Erythroblast (primary cell): ENCODE results near the gene BLOC1S3.

Experiments
- GATA1 ChIP-seq: IDR thresholded peaks from 2 replicates; pipeline ENCODE4 v1.6.1; 2011; ENCODE audit warnings: low read depth, mild to moderate bottlenecking, control low read depth, low read length, moderate library complexity
- POLR2A ChIP-seq: IDR thresholded peaks from 2 replicates; pipeline ENCODE4 v1.6.1; 2011; ENCODE audit warnings: mild to moderate bottlenecking, low read length

DNA sequence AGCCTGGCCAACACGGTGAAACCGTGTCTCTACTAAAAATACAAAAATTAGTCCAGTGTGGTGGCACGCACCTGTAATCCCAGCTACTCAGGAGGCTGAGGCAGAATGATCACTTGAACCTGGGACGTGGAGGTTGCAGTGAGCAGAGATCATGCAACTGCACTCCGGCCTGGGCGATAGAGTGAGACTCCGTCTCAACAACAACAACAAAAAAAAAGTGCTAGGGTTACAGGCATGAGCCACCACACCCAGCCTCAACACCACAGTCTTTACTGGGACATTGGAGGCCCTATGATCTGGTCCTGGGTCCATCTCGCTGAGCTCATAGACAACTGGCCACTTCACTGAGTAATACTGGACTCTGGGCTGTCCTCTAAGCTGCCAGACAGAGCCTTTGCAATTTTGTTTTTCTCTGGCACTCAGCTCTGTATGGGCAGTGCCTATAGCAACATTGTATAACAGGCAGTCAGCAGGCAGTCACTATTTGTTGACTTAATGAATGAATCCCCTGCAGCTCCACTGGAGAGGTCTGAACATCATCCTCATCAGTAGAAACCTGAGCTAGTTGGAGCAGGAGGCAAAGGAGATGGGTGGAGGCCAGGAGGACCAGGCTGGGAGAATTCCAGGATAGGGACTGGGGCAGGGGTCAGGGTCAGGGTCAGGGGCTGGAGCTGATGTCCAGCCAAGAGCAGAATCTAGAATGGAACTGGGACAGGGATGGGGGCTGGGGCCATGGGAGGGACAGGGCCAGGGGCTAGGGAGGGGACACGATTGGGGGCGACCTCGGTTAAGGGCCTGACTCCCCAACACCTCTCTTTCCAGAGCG is 8.1 kb downstream of the BLOC1S3 start:
- TF ChIP-seq POLR2A (no peak), GATA1 (no peak)
